Activated CD8-positive, alpha-beta T cell treated with anti-CD3 and anti-CD28 coated beads, Interleukin-2, amount 10 ng/mL, durations not matched to agents 7 days and 5 days (primary cell): ENCODE measurements around the gene DCDC2. TPM values are rescaled to one million over a fixed set of nuclear protein-coding genes. Genes with fewer than 3 reads are reported as not detected.

Experiments
- ATAC-seq: fragments of 150-1000 bp; cut with Tn5 transposase; one replicate; pipeline ENCODE4 v1.10.0; 2021; ENCODE audit warnings: moderate library complexity
- CTCF ChIA-PET: fragments of 350-600 bp; sonication (Branson Sonifier 250); formaldehyde crosslinking; loops from one replicate; lab custom pipeline; 2021; ENCODE audit warnings: antibody characterized with exemption; lab: Charles Lee
- POLR2A ChIA-PET: fragments of 350-600 bp; sonication (Branson Sonifier 250); formaldehyde crosslinking; loops from one replicate; lab custom pipeline; 2021; ENCODE audit warnings: antibody characterized with exemption; lab: Charles Lee
- DNase-seq: peaks from one replicate; pipeline ENCODE4 v3.0.0-alpha.2; 2020
- H3K27ac Mint-ChIP-seq: one replicate; pipeline ENCODE4 v1.8.0; 2021; ENCODE audit warnings: mild to moderate bottlenecking, mixed read lengths
- H3K27me3 Mint-ChIP-seq: one replicate; pipeline ENCODE4 v1.8.0; 2021; ENCODE audit warnings: low read depth, mixed read lengths
- H3K36me3 Mint-ChIP-seq: one replicate; pipeline ENCODE4 v1.8.0; 2021; ENCODE audit warnings: low read depth, mixed read lengths
- H3K4me1 Mint-ChIP-seq: one replicate; pipeline ENCODE4 v1.8.0; 2021; ENCODE audit warnings: low read depth, mixed read lengths
- H3K4me3 Mint-ChIP-seq: one replicate; pipeline ENCODE4 v1.8.0; 2021; ENCODE audit warnings: mild to moderate bottlenecking, mixed read lengths
- H3K9me3 Mint-ChIP-seq: one replicate; pipeline ENCODE4 v1.8.0; 2022; ENCODE audit warnings: mixed read lengths; ENCODE audit not compliant: insufficient read depth
- total RNA-seq, 2 experiments: library from RNA; stranded (reverse); gene quantifications; one replicate each; pipeline ENCODE4 v1.2.3, GENCODE V29; 2021

The DCDC2 gene
- total RNA-seq, 2 experiments from 2014 or later = not detected

GRCh38 chr6:24194978-24195700 is 162.7 kb downstream of the DCDC2 start:
- Mint-ChIP-seq H3K27ac (no peak overlapping the region), H3K4me3 (no peak overlapping the region), H3K9me3 (no peaks in the 10 kb centered on the region), H3K4me1 (no peaks in the 10 kb centered on the region), H3K36me3 (no peaks in the 10 kb centered on the region), H3K27me3 (peaks cover 11% of the 10 kb centered on the region)
- DNase-seq = no peak
- ChIA-PET POLR2A (no interaction called here), CTCF (no interaction called here)
- no peak for ATAC-seq

GRCh38 chr6:24193364-24193763 is 164.5 kb downstream of the DCDC2 start:
- ChIA-PET POLR2A (no interaction called here), CTCF (no interaction called here)
- no peak for DNase-seq
- H3K36me3 Mint-ChIP-seq = no peaks in the 10 kb centered on the region
- no peaks in the 10 kb centered on the region for H3K9me3 Mint-ChIP-seq
- peaks cover 8% of the 10 kb centered on the region for H3K27me3 Mint-ChIP-seq
- H3K4me3 Mint-ChIP-seq = no peak overlapping the region
- no peak for ATAC-seq
- H3K27ac Mint-ChIP-seq = no peak overlapping the region
- H3K4me1 Mint-ChIP-seq = no peaks in the 10 kb centered on the region

- ChIA-PET POLR2A (no interaction called here), CTCF (no interaction called here)
- no peaks in the 10 kb centered on the region for H3K36me3 Mint-ChIP-seq
- no peaks in the 10 kb centered on the region for H3K9me3 Mint-ChIP-seq
- DNase-seq (no peak), ATAC-seq (no peak)
- peaks cover 8% of the 10 kb centered on the region for H3K27me3 Mint-ChIP-seq
- no peak overlapping the region for H3K4me3 Mint-ChIP-seq
- H3K27ac Mint-ChIP-seq = no peak overlapping the region
- no peaks in the 10 kb centered on the region for H3K4me1 Mint-ChIP-seq
These were observed 166.5 kb downstream of the DCDC2 start for GRCh38 chr6:24191346-24191745.

DNA sequence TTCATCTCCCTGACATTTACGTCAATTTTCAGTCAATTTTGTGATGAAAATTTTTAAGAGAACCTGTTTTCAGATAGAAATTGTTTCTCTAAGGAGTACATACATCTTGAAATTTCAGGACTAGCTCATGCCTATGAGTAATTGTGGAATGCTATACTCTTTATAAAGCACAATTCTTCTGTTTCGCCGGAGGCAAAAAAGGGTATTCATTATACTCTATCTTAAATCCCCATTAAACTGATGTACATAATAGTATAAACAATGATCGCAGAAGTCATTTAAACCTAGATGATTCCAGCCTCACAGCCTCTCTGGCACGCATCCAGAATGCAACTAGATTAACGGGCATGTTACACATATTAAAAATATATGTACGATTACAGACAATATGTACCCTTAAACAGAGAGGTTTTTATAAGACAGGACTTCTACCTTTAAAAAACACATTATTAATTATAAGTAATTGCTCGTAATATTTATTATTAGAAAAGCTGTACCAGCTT is 169.2 kb downstream of the DCDC2 start:
- DNase-seq (no peak), ATAC-seq (no peak)
- no peaks in the 10 kb centered on the region for H3K9me3 Mint-ChIP-seq
- CTCF ChIA-PET = no interaction called here
- no peaks in the 10 kb centered on the region for H3K36me3 Mint-ChIP-seq
- no peaks in the 10 kb centered on the region for H3K4me1 Mint-ChIP-seq
- POLR2A ChIA-PET = no interaction called here
- no peak overlapping the region for H3K27ac Mint-ChIP-seq
- H3K4me3 Mint-ChIP-seq = no peak overlapping the region
- H3K27me3 Mint-ChIP-seq = peaks cover 8% of the 10 kb centered on the region

- DNase-seq (no peak), ATAC-seq (no peak)
- CTCF ChIA-PET = no interaction called here
- Mint-ChIP-seq H3K27me3 (peaks cover 8% of the 10 kb centered on the region), H3K4me1 (no peaks in the 10 kb centered on the region), H3K36me3 (no peaks in the 10 kb centered on the region), H3K4me3 (no peak overlapping the region), H3K27ac (no peak overlapping the region), H3K9me3 (no peaks in the 10 kb centered on the region)
- POLR2A ChIA-PET = no interaction called here
These were observed 169.8 kb downstream of the DCDC2 start for GRCh38 chr6:24187965-24188577.

DNA sequence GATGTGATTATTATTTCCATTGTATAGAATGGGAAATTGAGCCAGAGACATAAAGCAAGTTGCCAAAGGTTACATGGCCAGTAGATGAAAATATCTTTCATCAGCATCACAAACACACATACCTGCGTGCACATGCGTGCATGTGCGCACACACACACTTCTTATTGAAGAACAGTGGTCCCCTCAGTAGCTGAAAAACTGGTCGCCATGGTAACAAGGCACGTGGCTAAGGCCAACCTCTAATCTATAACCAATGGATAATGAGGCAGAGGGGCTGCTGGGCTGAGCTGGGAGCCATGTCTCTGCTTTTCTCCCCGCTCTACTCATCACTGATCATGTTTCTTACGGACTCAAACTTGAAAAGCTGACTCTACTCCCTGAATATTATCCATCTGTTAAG is 171.5 kb downstream of the DCDC2 start:
- DNase-seq (no peak), ATAC-seq (no peak)
- Mint-ChIP-seq H3K27ac (no peak overlapping the region), H3K4me1 (no peaks in the 10 kb centered on the region), H3K27me3 (peaks cover 3% of the 10 kb centered on the region), H3K4me3 (no peak overlapping the region), H3K9me3 (no peaks in the 10 kb centered on the region), H3K36me3 (no peaks in the 10 kb centered on the region)
- ChIA-PET POLR2A (no interaction called here), CTCF (no interaction called here)

GRCh38 chr6:24183584-24183983 is 174.3 kb downstream of the DCDC2 start:
- Mint-ChIP-seq H3K4me1 (no peaks in the 10 kb centered on the region), H3K36me3 (no peaks in the 10 kb centered on the region), H3K9me3 (no peaks in the 10 kb centered on the region), H3K27me3 (peaks cover 2% of the 10 kb centered on the region), H3K4me3 (no peak overlapping the region), H3K27ac (no peak overlapping the region)
- no peak for DNase-seq
- CTCF ChIA-PET = no interaction called here
- no peak for ATAC-seq
- POLR2A ChIA-PET = no interaction called here

GRCh38 chr6:24157886-24158285 is 200.0 kb downstream of the DCDC2 start:
- DNase-seq (no peak), ATAC-seq (no peak)
- ChIA-PET POLR2A (no interaction called here), CTCF (no interaction called here)
- Mint-ChIP-seq H3K27me3 (peaks cover 1% of the 10 kb centered on the region), H3K9me3 (no peaks in the 10 kb centered on the region), H3K4me1 (no peaks in the 10 kb centered on the region), H3K27ac (no peak overlapping the region), H3K36me3 (no peaks in the 10 kb centered on the region), H3K4me3 (no peak overlapping the region)

DNA sequence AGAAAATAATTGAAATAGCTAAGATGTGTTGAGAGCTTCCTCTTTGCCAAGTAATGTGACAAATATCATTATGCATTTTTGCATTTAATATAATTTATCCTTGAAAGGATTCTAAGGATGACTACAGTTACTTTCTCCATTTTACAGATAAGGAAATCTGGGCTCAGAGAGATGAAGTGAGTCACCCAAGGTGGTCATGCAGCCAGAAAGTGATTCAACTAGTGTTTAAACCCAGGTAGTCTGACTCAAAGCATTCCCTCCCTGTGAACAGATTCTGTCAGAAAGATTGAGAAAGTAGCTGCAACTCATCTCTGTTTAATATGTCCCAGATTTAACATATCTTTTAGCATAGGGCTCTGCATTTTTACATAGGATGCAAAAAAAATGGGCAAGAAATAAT is 203.7 kb downstream of the DCDC2 start:
- H3K27me3 Mint-ChIP-seq = no peaks in the 10 kb centered on the region
- no peak overlapping the region for H3K4me3 Mint-ChIP-seq
- CTCF ChIA-PET = no interaction called here
- H3K36me3 Mint-ChIP-seq = no peaks in the 10 kb centered on the region
- no peak overlapping the region for H3K27ac Mint-ChIP-seq
- no peak for ATAC-seq
- H3K4me1 Mint-ChIP-seq = no peaks in the 10 kb centered on the region
- no peaks in the 10 kb centered on the region for H3K9me3 Mint-ChIP-seq
- POLR2A ChIA-PET = no interaction called here
- no peak for DNase-seq

- ATAC-seq (no peak), DNase-seq (no peak)
- POLR2A ChIA-PET = no interaction called here
- Mint-ChIP-seq H3K27ac (no peak overlapping the region), H3K4me1 (no peaks in the 10 kb centered on the region), H3K4me3 (no peak overlapping the region), H3K36me3 (no peaks in the 10 kb centered on the region), H3K9me3 (no peaks in the 10 kb centered on the region), H3K27me3 (no peaks in the 10 kb centered on the region)
- CTCF ChIA-PET = no interaction called here
These were observed 205.8 kb downstream of the DCDC2 start for GRCh38 chr6:24152014-24152413.

DNA sequence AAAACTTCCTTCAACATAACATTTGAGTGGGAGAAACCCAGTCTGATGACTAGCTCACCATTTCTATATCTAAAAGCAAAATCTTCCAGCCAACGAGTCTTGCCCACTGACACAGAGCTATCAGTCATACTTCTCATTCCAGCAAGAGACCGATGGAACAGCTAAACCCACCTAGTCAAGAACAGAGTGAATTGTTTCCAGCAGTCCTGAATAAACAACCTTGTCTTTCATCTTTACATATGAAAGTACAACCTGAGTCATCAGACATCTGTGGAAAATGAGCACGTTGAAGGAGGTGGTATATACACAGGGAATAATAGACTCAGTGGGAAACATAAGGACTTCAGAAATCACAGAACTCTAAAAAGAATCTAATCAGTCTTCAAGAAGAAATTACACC is 208.0 kb downstream of the DCDC2 start:
- H3K27me3 Mint-ChIP-seq = no peaks in the 10 kb centered on the region
- H3K4me1 Mint-ChIP-seq = no peaks in the 10 kb centered on the region
- ChIA-PET CTCF (no interaction called here), POLR2A (no interaction called here)
- H3K9me3 Mint-ChIP-seq = no peaks in the 10 kb centered on the region
- H3K4me3 Mint-ChIP-seq = no peak overlapping the region
- ATAC-seq = no peak
- H3K36me3 Mint-ChIP-seq = no peaks in the 10 kb centered on the region
- H3K27ac Mint-ChIP-seq = no peak overlapping the region
- DNase-seq = no peak

- Mint-ChIP-seq H3K27ac (no peak overlapping the region), H3K27me3 (no peaks in the 10 kb centered on the region), H3K4me1 (no peaks in the 10 kb centered on the region), H3K36me3 (no peaks in the 10 kb centered on the region), H3K4me3 (no peak overlapping the region), H3K9me3 (no peaks in the 10 kb centered on the region)
- no peak for DNase-seq
- ATAC-seq = no peak
- POLR2A ChIA-PET = no interaction called here
- CTCF ChIA-PET = no interaction called here
These were observed 208.6 kb downstream of the DCDC2 start for GRCh38 chr6:24149296-24149695.
